Lung (tissue), 16 donors: ENCODE measurements around the gene FMO1. TPM values are rescaled to one million over a fixed set of nuclear protein-coding genes. Genes with fewer than 3 reads are reported as not detected.

Experiments
- ATAC-seq: fragments of 200-7000 bp; cut with Tn5 transposase; one replicate; pipeline ENCODE4 v1.9.1; 2020; ENCODE audit warnings: moderate number of reproducible peaks; ENCODE audit not compliant: insufficient read depth, low FRiP score
- DNase-seq, 3 donors: peaks; one replicate each; pipeline ENCODE4 v3.0.0-alpha.2; 2013 to 2017
- H3K27ac ChIP-seq, 2 donors: one replicate each; pipeline ENCODE4 v1.5.1; 2013; ENCODE audit warnings: mild to moderate bottlenecking in 2 of 2, moderate library complexity in 2 of 2, control low read depth in 1 of 2, inconsistent platforms in 1 of 2, low read depth in 1 of 2, low read length in 1 of 2
- H3K27me3 ChIP-seq, 3 donors: one replicate each; pipeline ENCODE4 v1.5.1; 2013; ENCODE audit warnings: low read length in 2 of 3; ENCODE audit not compliant: control insufficient read depth in 3 of 3, insufficient read depth in 3 of 3
- H3K36me3 ChIP-seq, 4 donors: one replicate each; pipeline ENCODE4 v1.5.1; 2013; ENCODE audit warnings: low read length in 4 of 4, mild to moderate bottlenecking in 1 of 4, moderate library complexity in 1 of 4; ENCODE audit not compliant: control insufficient read depth in 4 of 4, insufficient read depth in 4 of 4
- H3K4me1 ChIP-seq, 5 donors: one replicate each; pipeline ENCODE4 v1.5.1; 2013; ENCODE audit warnings: low read length in 5 of 5, mild to moderate bottlenecking in 2 of 5, moderate library complexity in 1 of 5; ENCODE audit not compliant: control insufficient read depth in 5 of 5, insufficient read depth in 5 of 5
- H3K4me3 ChIP-seq: one replicate; pipeline ENCODE4 v1.5.1; 2013; ENCODE audit warnings: mild to moderate bottlenecking, control low read depth, moderate library complexity
- H3K9ac ChIP-seq, 2 donors: one replicate each; pipeline ENCODE4 v1.5.1; 2013; ENCODE audit warnings: low read length in 2 of 2, control low read depth in 1 of 2; ENCODE audit not compliant: insufficient read depth in 1 of 2
- H3K9me3 ChIP-seq, 4 donors: one replicate each; pipeline ENCODE4 v1.5.1; 2013; ENCODE audit warnings: low read length in 3 of 4, mild to moderate bottlenecking in 1 of 4, moderate library complexity in 1 of 4; ENCODE audit not compliant: control insufficient read depth in 4 of 4, insufficient read depth in 3 of 4
- CTCF ChIP-seq: IDR thresholded peaks from 2 replicates; pipeline ENCODE4 v1.5.1; 2012; ENCODE audit warnings: mild to moderate bottlenecking; ENCODE audit errors: control extremely low read depth, extremely low read depth
- WGBS, 2 donors: extraction: QIAGEN DNeasy Blood & Tissue Kit; methylation state at CpG; one replicate each; pipeline ENCODE4 v1.1.7; 2013; 5-methylcytosine and 5-hydroxymethylcytosine counted together
- long read RNA-seq, 5 donors: transcript quantifications; one replicate each; lab custom pipeline, GENCODE V29; 2026
- polyA plus RNA-seq, 2 donors: library from polyadenylated mRNA; stranded (reverse); fragments of 200-250 nt; gene quantifications; one replicate each; pipeline ENCODE4 v1.2.1, GENCODE V29; 2013
- total RNA-seq, 2 donors: library from RNA; depleted of rRNA in 1 of 2; stranded (reverse); fragments of >200 nt in 1 of 2; gene quantifications; one replicate each; pipeline ENCODE4 v1.2.1, GENCODE V29; 2014 to 2021
- donor health status: control.
- donor health status: control.
- donor health status: Bipolar disorder and iron deficiency.
- donor health status: healthy.
- donor health status: DM: yes; HTN: yes; CAD: no.

The FMO1 gene
- 1 to 10 TPM; 3.7 to 8.7 TPM for total RNA-seq
- polyA plus RNA-seq, result under 1 TPM; 0.47 to 0.48 TPM
- long read RNA-seq, donor 1, result 0 reads
- long read RNA-seq, donor 2, result 0 reads
- long read RNA-seq, donor 3, result 0 reads
- long read RNA-seq, donor 4, result 0 reads
- long read RNA-seq, donor 5, result 0 reads

GRCh38 chr1:171248302-171248701 is at the start of gene FMO1:
FMO1 (plus strand) TSS chr1:171248494; CDS start chr1:171258088, 9,594 bp downstream.
- Histone ChIP-seq H3K27me3 (no peaks in the 10 kb centered on the region), H3K9me3 (peaks cover 0 to 3% (median 0%) of the 10 kb centered on the region in 4 donors), H3K27ac (no peak within 1 kb of the TSS), H3K36me3 (peaks cover 0 to 5% (median 0%) of the 10 kb centered on the region in 4 donors), H3K4me3 (no peak within 1 kb of the TSS), H3K4me1 (peaks cover 0 to 7% (median 0%) of the 10 kb centered on the region in 5 donors), H3K9ac (no peak within 1 kb of the TSS)
- no peak for DNase-seq
- no peak for TF ChIP-seq CTCF
- WGBS, 2 donors, result 67 to 80% methylated on average over 4 of the region's 4 CpGs
- ATAC-seq, result no peak

GRCh38 chr1:171204296-171204695 is 44.0 kb upstream of the FMO1 start:
- Histone ChIP-seq H3K27ac (no peak overlapping the region), H3K4me3 (no peak overlapping the region), H3K4me1 (no peaks in the 10 kb centered on the region), H3K9ac (no peak overlapping the region), H3K9me3 (no peaks in the 10 kb centered on the region), H3K27me3 (no peaks in the 10 kb centered on the region), H3K36me3 (peaks cover 7 to 38% (median 9%) of the 10 kb centered on the region in 4 donors)
- ATAC-seq (no peak), DNase-seq (no peak)
- no peak for TF ChIP-seq CTCF
- WGBS, 2 donors, result 87 to 91% methylated on average over 5 of the region's 5 CpGs

- WGBS, 2 donors, result 71 to 78% methylated on average over 3 of the region's 3 CpGs
- H3K4me3 ChIP-seq, result no peak overlapping the region
- no peak overlapping the region for H3K9ac ChIP-seq
- peaks cover 2 to 24% (median 7%) of the 10 kb centered on the region in 4 donors for H3K36me3 ChIP-seq
- H3K9me3 ChIP-seq, result no peaks in the 10 kb centered on the region
- TF ChIP-seq CTCF, result no peak
- no peak overlapping the region for H3K27ac ChIP-seq
- DNase-seq (no peak), ATAC-seq (no peak)
- H3K4me1 ChIP-seq, result peaks cover 0 to 15% (median 5%) of the 10 kb centered on the region in 5 donors
- no peaks in the 10 kb centered on the region for H3K27me3 ChIP-seq
Observed at GRCh38 chr1:171206204-171206977, 41.9 kb upstream of the FMO1 start.
